AML-193 (cell line): Measurements from ENCODE around the gene OSER1.
A peak's percentile ranks its signal among the peaks of the same experiment; 100 is the strongest.
"Not testable (repeated sequence)": the region's sequence is repeated elsewhere in the genome, so short reads cannot be mapped to it uniquely, and the experiment has no call there.

ENCODE experiments used
- DNase-seq, 2 experiments: peaks; one replicate each; lab custom pipeline; 2025; lab: John Stamatoyannopoulos, UW

OSER1 gene

DNA sequence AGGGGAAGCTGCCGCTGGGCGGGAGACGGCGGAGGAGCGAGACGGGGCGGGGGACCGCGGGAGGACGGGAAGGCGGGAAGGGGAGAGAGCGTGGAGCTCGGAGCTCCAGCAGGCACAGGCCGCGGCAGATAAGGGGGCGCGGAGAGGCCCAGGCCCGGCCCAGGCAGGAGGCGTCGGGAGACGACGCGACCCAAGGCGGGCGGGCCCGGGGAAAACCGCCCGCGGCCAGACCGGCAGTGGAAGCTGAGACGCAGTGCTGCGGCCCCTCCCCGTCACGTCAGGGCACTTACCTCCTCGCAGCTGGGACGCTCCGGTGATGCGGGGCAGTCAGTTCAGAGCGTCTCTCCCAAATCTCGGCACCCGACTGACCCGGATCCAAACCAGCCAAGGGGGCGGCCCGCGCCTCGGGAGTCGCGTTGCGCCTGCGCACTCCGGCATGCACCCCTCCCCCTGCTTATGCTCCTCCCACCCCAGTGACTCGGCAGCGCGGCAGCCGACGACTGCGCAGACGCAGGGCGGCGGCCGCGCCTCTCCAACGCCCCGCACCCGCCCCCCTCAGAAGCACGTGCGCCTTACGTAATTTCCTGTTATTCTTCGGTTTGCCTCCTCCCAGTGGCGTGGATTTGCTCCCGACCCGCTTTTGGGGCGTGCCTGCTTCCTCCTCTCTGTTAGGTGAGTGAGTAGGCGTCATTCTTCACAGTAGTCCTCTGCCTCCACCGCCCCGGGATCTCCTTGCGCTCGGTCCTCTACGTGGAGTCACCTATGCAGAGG is at the start of gene OSER1:
OSER1 (minus strand) TSS at position 366 of the 771 bp plus-strand sequence. CDS start 3,814 bp downstream, outside the sequence.
- peak; percentile 93 to 95 for DNase-seq

DNA sequence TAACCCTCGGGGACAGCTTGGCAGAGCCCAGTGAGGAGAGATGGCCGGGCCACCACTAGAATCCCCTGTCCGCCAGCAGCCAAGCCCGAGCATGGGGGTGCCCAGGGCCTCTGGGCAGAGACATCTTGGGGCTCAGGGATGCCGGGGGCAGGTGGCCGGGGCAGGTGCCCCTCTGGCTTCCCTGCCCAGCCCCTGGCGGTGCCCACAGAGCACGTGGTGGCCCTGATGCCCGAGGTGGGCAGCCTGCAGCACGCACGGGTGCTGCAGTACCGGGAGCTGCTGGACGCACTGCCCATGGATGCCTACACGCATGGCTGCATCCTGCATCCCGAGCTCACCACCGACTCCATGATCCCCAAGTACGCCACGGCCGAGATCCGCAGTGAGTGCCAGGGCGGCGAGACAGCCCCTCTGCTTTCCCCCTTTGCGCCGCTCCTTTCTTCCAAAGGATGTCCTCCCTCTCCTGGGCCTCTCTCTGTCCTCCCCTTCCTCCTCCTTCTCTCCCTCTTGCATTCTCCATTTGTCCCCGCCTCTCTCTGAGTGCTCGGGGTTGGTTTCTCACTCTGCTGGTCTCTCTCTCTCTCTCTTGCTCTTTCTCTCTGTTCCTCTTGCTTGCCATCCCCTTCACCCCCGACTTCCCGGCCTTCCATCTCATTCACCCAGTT is 47.8 kb upstream of the OSER1 start:
- DNase-seq: no peak

DNA sequence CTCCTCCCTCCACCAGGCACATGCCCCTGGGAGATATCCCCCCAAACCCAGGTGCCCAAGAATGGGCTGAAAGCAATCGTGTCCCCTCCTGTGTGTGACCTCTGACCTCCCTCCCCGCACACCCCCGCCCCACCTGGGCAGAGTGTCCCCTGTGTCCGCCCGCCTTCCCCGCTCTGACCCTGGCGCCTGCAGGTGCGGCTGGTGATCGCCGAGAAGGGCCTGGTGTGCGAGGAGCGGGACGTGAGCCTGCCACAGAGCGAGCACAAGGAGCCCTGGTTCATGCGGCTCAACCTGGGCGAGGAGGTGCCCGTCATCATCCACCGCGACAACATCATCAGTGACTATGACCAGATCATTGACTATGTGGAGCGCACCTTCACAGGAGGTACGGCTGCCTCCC is 46.4 kb upstream of the OSER1 start:
- DNase-seq: no peak

DNA sequence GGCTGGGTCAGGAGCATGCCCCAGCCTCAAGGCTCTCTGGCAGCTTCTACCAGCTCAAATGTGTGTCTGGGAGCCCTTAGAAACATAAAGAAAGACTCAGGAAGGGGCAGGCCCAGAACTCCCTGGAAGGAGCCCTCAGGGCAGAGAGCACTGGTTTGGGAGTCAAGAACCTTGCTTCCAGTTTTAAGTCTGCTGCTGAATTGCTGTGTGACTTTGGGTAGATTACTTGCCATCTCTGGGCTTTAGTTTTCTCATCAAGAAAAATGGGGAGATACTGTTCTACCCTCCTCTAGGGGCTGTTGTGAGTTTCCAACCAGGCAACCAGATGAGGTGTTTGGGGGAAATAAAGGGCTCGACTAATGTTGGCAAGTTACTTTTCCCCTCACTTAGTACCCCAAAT is 45.4 kb upstream of the OSER1 start:
- DNase-seq: no peak

DNA sequence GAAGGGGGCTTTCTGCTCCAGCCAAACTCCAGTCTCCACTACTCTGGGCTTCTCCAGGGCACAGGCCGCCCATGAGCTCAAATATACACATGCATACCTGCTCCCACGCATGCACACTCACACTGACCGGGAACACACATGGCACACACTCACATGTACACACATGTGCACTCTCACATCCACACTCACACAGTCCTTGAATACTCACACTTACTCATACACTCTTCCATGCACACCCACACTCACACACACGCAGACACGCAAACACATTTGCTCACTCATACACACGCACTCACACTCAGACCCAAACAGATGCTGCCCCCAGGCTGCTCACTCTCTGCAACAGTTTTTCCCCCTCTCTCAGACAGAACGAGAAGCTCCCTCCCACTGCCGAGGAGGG is 43.5 kb upstream of the OSER1 start:
- DNase-seq: no peak

DNA sequence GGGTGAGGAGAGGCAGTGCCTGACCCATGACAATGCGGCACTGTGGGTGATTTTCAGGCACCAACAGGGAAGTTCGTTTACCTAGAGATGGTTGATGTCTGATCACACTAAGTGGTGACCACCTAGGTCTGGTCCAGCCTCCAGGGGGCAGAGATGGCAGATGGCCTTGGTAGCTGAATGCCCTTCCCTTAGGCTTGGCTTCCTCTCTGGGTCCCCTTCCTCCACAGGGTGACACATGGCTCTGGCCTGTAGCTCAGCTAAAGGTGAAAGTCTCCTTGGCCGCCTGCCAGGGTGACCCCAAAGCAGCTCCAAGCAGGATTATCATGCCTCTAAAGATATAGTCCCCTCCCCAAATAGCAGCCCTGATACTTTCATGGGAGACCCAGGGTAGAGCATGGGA is 43.0 kb upstream of the OSER1 start:
- DNase-seq: no peak

DNA sequence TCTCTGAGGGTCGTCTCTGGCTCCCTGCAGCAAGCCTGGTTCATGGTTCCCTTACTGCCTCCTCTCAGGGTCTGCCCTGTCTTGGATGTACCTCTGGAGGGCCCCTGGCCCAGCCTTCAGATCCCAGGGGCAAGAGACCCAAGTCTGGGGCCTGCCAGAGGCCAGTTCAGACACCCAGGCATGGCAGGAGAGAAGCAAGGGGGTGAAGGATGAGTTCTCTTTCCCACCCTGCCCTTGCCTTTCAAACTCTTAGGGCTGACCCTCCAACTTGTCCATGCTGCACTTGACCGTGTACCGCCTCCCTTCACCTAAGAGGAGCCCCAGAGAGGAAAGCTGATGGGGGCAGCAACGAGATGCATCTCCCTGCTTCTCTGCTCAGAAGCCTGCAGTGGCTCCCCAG is 40.7 kb upstream of the OSER1 start:
- DNase-seq: no peak

DNA sequence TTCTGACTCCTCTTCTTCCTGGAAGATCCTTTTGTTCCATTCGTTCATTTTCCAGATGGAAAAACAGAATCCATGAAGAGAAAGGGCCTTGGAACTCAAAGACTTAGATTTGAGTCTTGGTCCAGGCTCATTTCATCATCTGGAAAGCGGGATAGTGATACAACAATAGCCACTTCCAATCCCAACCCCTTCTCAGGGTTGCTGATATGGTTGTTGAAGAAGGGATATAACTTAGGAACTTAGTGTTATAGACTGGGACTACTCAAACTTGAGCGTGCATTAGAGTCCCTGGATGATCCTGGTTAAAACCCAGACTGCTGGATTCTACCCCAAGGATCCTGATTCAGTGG is 37.8 kb upstream of the OSER1 start:
- DNase-seq: no peak

DNA sequence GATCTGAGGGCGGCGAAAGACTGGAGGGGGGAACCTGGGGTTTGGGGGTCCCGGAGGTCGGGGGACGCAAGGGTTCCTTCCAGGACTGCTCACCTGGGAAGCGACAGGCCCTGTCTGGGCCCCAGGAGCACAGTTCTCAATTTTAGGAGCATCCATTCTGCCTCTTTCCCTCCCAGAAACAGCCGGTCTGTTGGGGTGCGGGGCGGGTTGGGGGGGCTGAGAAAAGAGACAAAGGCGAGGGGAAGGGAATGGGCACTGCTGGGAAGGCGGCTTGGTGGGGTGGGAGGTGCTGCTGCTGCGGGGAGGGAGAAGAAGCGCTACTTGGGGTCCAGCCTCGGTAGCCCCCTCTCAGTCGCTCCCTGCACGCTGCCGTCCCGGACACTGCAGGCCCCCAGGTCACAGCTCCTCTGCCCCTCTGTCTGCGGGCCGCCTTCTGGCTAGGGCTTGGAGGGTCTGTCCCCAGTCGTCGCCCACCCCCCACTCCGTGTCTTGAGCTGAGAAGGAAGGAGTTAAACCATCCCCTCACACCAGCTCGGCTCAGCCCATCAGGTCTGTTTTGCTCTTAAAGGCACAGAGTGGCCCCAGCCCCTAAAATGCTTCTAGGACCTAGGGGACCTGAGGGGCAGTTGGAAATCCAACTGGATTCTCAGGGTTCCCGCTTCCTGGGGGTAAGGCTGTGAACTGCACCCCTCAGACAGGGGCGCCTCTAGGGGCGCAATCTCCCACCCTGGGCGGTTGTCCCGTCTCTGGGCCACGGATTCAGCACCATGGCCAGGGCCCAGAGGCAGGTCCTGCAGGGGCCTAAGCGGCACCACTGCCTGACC is 37.2 kb upstream of the OSER1 start:
- DNase-seq: no peak

DNA sequence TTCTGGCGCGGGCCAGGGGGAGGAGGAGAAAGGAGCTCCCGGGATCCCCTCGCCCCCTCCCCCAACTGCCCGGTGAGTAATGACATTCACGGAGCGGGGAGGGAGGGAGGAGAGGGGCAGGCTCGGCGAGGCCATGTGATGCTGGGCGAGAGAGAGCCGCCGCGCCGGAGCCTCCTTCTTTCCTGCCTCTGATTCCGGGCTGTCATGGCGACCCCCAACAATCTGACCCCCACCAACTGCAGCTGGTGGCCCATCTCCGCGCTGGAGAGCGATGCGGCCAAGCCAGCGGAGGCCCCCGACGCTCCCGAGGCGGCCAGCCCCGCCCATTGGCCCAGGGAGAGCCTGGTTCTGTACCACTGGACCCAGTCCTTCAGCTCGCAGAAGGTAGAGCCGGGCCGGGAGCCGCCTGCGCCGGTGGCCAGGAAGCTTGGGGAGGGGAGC is 36.6 kb upstream of the OSER1 start, which contains the start of gene GDAP1L1:
GDAP1L1 (plus strand) TSS at position 178 of the 441 bp plus-strand sequence; CDS start at position 205, 27 bp downstream.
- no peak for DNase-seq

DNA sequence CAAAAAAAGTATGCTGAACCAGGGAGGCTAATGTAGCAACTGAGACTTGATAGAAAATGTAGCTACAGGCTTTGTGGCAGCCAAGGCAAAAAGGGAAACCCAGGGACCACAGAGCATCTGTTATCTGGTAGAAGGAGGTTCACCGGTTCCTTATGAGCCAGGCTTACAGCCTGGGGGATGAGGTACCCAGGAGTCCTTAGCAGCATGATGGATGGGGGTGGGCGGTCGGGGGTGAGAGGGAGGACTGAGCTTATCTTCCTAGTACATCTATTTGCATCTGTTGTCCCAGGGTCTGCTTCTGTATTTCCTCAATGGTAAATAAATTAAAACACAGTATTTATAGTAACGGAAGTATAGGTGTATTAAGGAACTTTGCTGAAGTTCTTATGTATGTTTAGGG is 35.4 kb upstream of the OSER1 start:
- no peak for DNase-seq

DNA sequence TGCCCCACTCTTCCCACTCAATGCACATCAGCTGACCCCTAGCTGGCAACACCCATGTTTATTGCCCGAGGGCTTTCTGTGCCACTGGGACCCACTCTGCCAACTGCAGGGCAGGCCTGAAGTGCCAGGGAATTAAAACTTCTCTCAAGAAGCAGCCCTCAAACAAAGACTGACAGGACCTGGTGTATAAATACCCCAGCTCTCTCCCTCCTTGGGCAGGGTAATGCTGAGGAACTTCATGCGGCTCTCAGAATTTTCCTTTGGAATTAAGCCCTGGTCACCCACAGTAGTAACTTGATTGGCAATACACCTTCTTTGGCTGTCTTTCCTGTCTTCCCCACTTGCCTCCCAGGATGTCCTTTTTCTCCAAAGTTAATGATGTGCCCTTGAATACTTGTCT is 31.2 kb upstream of the OSER1 start:
- no peak for DNase-seq

DNA sequence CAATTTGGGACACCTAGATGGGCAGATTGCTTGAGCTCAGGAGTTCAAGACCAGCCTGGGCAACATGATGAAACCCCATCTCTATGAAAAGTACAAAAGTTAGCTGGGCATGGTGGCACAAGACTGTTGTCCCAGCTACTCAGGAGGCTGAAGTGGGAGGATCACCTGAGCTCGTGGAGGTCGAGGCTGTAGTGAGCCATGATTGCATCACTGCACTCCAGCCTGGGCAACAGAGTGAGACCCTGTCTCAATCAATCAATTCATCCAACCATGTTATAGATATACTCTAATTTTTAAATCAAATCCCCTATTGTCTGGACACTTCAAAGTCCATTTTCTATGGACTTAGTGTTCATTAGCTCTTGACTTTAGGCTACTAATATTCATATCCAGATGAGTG is 26.3 kb upstream of the OSER1 start:
- DNase-seq: not testable (repeated sequence)

DNA sequence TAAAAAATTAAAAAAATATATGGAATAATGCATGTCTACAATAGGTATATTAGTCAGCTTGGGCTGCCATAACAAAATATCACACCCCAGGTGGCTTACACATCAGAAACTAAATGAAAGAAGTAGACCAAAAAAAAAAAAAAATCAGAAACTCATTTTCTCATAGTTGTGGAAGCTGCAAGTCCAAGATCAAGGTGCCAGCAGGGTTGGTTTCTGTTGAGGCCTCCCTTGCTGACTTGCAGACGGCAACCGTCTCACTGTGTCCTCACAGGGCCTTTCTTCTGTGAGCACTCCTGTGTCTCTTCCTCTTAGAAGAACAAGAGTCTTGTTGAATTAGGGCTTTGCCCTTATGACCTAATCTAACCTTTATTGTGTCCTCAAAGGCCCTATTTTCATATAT is 25.1 kb upstream of the OSER1 start:
- no peak for DNase-seq

DNA sequence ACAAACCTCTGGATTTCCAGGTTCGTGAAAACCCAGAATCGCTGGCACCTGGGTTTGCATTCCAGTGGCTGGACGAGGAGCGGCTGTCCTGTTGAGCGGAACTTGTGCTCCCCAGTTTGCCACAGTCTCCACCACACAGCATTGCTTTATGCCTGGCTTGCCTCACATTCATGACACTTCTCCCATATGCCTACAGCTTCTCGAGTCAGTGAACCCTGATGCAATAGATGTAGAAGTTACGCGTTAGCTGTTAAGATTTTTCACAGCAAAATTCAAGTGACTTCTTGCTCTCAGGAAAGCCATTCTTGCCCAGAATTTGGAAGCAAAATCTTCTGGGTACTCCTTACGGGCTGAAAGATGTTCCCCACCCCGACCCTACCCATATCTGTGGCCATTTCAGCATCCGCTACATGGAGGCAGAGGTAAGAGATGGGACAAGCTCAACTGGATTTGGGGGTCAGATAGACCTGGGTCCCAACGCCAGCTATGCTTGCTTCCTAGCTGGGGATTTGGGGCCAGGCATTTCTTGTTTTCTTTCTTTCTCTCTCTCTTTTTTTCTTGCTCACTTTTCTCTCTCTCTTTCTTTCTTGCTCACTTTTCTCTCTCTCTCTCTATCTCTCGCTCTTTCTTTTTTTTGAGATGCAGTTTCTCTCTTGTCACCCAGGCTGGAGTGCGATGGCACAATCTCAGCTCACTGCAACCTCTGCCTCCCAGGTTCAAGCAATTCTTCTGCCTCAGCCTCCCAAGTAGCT is 24.2 kb upstream of the OSER1 start:
- DNase-seq: no peak

DNA sequence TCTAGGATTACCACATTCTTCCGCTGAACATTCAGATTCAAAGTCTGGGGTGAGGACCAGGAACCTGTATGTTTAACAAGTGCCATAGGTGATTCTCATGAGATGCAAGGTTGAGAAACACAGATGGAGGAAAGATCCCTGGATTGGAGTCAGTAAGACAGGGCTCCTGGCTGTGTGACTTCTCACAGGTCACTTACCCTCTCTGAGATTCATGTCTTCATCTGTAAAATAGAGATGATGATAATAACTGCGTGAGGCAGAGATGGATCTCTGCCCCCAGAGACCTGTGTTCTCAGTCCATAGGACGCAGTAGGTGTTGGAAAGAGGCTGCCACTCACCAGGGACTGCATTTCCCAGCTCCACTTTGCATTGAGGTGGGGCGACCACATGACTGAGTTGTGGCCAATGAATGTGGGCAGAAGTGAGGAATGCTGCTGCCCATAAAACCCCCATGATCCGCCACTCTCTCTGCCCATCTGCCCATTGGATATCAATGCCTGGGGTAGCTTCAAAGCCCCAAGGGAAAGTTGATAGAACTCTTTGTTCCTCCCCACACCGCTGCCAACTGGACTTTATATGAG is 23.0 kb upstream of the OSER1 start:
- DNase-seq: no peak

DNA sequence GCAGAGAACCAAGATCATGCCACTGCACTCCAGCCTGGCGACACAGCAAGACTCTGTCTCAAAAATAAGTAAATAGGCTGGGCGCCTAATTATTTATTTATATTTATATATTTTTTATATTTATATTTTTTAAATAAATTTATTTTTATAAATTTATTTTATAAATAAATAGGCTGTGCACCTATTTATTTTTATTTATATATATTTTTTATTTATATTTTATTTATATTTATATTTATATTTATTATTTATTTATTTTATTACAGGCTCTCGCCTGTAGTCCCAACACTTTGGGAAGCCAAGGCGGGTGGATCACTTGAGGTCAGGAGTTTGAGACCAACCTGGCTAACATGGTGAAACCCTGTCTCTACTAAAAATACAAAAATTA is 21.9 kb upstream of the OSER1 start:
- not testable (repeated sequence) for DNase-seq

DNA sequence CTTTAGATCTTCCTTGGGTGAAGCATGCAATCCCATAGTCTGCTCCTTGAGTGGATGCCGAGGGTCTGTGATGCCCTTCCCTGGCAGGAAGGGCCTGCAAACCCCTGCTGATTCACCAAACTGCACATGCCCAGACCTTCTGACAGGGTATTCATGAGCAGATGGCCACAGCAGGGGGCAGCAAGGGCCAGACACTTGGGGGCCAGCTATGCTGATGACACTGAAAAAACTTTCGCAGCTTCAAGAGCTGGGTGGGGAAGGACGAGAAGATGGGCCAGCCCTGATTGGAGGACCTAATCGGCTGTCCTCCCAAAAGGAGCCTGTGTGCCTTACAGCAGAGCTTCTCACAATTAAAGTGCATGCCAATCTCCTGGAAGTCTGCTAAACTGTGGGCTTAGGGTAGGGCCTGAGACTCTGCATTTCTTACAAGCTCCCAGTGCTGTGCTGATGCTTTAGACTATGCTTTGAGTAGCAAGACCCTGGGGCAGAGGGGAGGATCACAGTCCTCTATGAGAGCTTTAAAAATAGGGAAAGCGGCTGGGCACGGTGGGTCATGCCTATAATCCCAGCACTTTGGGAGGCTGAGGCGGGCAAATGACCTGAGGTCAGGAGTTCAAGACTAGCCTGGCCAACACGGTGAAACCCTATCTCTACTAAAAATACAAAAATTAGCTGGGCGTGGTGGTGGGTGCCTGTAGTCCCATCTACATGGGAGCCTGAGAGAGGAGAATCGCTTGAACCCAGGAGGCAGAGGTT is 21.3 kb upstream of the OSER1 start:
- no peak for DNase-seq

DNA sequence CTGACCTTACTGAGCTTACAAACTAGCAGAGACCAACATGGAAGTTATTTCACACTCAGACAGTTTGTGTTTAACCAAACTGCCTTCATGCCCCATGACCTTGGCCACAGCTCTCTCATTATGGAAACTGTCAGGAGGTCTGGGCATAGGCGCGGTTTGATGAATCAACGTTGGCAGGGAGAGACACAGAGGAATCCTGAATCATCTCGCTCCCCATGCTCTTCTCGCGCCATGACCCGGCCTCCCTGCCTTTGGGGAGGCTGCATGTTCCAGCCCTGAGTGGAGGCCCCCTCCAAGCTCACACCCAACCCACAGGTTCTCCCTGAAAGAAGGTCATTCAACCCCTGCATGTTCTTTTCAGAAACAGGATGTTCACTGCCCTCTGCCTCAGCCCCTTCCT is 20.6 kb upstream of the OSER1 start:
- no peak for DNase-seq

DNA sequence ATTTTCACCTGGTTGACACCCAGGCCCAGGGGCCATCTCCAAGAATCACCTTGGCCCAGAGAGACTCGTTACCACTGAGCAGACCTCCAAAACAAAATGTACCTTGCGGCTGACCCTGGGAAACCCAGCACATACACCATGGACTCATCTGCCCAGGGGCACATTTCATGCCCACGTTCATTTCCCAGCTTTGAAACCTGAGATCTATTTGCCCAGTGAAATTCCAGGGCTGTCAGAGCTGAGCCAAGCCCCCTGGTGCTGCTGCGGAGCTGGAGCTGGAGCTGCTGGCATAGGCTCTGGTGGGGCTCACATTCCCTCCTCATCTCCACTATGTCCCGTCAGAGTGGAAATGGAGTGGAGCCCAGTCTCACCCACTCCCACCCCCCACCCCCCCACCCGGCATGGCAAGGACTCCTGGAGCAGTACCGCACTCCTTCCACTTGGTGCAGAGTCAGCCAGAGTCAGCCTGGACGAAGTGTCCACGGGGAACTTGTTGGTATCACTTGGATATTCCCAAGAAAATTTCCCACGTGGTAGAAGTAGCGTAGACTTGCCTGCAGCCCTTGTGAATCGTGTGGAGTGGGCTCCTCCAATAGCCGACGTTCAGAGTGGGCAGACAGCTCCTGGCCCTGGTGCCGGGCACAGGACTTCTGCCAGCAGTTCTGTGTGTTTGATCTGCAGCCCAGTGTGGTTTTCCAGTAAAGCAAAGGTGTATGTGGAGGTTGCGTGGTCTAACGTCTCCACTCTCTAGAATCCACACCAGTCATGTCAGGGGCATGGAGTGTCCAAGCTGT is 18.1 kb upstream of the OSER1 start:
- no peak for DNase-seq
